Measurements from ENCODE around the gene GPAT3. TPM values are rescaled to one million over a fixed set of nuclear protein-coding genes. Genes with fewer than 3 reads are reported as not detected.
"Not testable (repeated sequence)": the region's sequence is repeated elsewhere in the genome, so short reads cannot be mapped to it uniquely, and the experiment has no call there.

Gene GPAT3
- polyA plus RNA-seq, 1 experiment = 15.0 TPM

DNA sequence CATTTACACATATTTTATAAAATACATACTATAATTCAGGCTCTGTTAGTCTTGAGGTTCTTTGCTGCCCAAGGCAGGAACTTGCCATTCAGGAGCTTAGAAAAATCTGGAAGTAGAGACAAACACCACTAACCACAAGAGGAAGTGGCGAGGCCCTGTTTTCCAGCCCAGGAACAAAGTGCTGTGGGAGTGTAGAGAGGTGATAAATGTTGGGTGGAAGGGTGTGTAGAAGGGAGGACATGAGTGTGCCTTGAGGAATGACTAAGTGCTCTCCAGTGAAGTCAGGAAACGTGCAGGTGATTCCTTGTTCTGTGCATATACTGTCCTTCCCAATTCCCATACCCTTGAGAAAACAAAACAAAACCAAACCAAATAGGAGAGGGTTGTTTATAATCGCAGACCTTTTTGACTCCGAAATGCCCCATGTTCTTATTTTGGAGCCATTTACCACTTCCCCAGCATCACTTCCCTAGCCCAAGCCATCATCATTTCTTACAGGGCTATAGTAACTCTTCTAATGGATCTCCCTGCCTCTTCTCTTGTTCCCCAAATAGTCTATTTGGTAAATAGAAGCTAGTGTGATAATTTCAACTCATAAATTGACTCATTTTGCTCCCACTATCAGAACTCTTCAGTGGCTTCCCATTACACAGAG is 83.2 kb downstream of the GPAT3 start:
- Histone ChIP-seq H3K9me3 (ENCODE audit: control insufficient read depth, insufficient read depth, low read length) (peaks cover 21% of the 10 kb centered on the region), H3K4me3 (ENCODE audit: low read depth, low read length) (no peak overlapping the region), H3K27ac (ENCODE audit: low read depth, low read length) (peak overlapping the region; percentile 80), H3K27me3 (ENCODE audit: control insufficient read depth, insufficient read depth, low read length) (no peaks in the 10 kb centered on the region)
- CTCF ChIA-PET = interaction anchor here (0.7 kb wide), 1 partner anchor 20 kb away, joined by 5 read pairs; no protein-coding TSS in a partner anchor
- DNase-seq (ENCODE audit: low read depth, low spot score) = no peak
- TF ChIP-seq, protein P1, sequence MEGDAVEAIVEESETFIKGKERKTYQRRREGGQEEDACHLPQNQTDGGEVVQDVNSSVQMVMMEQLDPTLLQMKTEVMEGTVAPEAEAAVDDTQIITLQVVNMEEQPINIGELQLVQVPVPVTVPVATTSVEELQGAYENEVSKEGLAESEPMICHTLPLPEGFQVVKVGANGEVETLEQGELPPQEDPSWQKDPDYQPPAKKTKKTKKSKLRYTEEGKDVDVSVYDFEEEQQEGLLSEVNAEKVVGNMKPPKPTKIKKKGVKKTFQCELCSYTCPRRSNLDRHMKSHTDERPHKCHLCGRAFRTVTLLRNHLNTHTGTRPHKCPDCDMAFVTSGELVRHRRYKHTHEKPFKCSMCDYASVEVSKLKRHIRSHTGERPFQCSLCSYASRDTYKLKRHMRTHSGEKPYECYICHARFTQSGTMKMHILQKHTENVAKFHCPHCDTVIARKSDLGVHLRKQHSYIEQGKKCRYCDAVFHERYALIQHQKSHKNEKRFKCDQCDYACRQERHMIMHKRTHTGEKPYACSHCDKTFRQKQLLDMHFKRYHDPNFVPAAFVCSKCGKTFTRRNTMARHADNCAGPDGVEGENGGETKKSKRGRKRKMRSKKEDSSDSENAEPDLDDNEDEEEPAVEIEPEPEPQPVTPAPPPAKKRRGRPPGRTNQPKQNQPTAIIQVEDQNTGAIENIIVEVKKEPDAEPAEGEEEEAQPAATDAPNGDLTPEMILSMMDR (IDR thresholded peaks at IDR 0.05; ENCODE audit: low read depth, low read length) = no peak
- POLR2A ChIA-PET = interaction anchor here (3.3 kb wide), 1 partner anchor 11 kb away, joined by 34 read pairs; no protein-coding TSS in a partner anchor

DNA sequence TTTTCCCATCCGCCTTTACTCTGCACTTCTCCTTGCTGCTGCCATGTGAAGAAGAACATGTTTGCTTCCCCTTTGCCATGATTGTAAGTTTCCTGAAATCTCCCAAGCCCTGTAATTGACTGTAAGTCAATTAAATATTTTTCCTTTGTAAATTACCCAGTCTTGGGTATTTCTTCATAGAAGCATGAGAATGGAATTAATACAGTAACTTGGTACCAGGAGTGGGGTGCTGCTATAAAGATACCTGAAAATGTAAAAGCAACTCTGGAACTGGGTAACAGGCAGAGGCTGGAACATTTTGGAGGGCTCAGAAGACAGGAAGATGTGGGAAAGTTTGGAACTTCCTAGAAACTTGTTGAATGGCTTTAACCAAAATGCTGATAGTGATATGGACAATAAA is 86.2 kb downstream of the GPAT3 start:
- CTCF ChIA-PET; DNase-seq (ENCODE audit: low read depth, low spot score); POLR2A ChIA-PET; H3K27ac ChIP-seq (ENCODE audit: low read depth, low read length); H3K4me3 ChIP-seq (ENCODE audit: low read depth, low read length); H3K27me3 ChIP-seq (ENCODE audit: control insufficient read depth, insufficient read depth, low read length): not testable (repeated sequence)
- H3K9me3 ChIP-seq (ENCODE audit: control insufficient read depth, insufficient read depth, low read length) = peaks cover 14% of the 10 kb centered on the region

DNA sequence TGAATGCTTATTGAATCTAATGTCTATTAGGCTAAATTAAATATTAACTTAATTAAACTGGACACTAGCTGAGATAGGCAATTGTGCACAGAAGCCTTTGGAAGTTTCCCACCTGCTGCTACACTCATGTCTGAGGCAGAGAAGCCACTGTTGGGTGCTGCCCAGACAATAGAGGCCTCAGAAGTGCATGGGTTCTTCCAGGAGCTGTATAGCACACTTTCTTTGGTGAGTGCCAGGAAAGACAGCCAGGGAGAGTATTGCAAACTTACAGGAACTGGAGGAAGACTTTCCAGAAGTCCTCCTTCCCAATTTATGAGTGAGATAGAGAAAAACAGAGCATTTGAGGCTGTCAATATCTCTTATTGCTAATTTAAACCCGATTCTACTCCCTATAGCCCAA is 89.9 kb downstream of the GPAT3 start:
- no peak overlapping the region for H3K4me3 ChIP-seq (ENCODE audit: low read depth, low read length)
- ChIA-PET POLR2A (no interaction called here), CTCF (interaction anchor here (0.6 kb wide), 1 partner anchor 132 kb away, joined by 3 read pairs; no protein-coding TSS in a partner anchor)
- no peak overlapping the region for H3K27ac ChIP-seq (ENCODE audit: low read depth, low read length)
- no peak for DNase-seq (ENCODE audit: low read depth, low spot score)
- TF ChIP-seq, protein P1 (IDR thresholded peaks at IDR 0.05; ENCODE audit: low read depth, low read length) = no peak
- H3K27me3 ChIP-seq (ENCODE audit: control insufficient read depth, insufficient read depth, low read length) = no peaks in the 10 kb centered on the region
- peaks cover 14% of the 10 kb centered on the region for H3K9me3 ChIP-seq (ENCODE audit: control insufficient read depth, insufficient read depth, low read length)

DNA sequence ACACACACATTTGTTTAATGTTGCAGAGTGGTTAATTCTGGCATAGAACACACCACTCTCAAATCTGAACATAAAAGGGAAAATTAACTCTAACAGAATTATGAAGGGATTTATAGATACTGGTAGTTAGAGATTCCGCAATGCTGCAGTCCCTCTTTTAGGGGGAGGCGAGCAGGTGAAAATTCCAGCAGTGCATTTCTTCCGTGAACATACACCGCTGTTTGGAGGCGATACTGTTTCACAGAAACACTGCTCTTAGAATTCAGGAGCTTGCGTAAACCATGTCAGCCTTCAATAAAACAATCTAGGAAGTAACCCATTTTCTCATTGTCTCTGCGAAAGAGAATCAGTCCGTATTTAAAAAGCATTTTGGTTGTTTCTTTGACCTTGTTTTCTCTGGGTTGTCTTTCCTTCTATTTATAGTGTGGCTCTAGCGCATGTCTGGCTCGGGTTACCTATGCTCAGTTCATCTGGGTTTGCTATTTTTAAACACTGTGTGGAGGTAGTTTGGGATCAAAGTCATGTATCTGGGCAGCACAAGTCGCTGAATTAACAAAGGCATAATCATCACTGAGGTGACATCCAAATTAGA is 90.4 kb downstream of the GPAT3 start:
- TF ChIP-seq, protein P1 (IDR thresholded peaks at IDR 0.05; ENCODE audit: low read depth, low read length) = no peak
- H3K27ac ChIP-seq (ENCODE audit: low read depth, low read length) = no peak overlapping the region
- H3K9me3 ChIP-seq (ENCODE audit: control insufficient read depth, insufficient read depth, low read length) = peaks cover 10% of the 10 kb centered on the region
- CTCF ChIA-PET = interaction anchor here (0.6 kb wide), 1 partner anchor 132 kb away, joined by 3 read pairs; no protein-coding TSS in a partner anchor
- POLR2A ChIA-PET = no interaction called here
- no peaks in the 10 kb centered on the region for H3K27me3 ChIP-seq (ENCODE audit: control insufficient read depth, insufficient read depth, low read length)
- no peak for DNase-seq (ENCODE audit: low read depth, low spot score)
- H3K4me3 ChIP-seq (ENCODE audit: low read depth, low read length) = no peak overlapping the region

DNA sequence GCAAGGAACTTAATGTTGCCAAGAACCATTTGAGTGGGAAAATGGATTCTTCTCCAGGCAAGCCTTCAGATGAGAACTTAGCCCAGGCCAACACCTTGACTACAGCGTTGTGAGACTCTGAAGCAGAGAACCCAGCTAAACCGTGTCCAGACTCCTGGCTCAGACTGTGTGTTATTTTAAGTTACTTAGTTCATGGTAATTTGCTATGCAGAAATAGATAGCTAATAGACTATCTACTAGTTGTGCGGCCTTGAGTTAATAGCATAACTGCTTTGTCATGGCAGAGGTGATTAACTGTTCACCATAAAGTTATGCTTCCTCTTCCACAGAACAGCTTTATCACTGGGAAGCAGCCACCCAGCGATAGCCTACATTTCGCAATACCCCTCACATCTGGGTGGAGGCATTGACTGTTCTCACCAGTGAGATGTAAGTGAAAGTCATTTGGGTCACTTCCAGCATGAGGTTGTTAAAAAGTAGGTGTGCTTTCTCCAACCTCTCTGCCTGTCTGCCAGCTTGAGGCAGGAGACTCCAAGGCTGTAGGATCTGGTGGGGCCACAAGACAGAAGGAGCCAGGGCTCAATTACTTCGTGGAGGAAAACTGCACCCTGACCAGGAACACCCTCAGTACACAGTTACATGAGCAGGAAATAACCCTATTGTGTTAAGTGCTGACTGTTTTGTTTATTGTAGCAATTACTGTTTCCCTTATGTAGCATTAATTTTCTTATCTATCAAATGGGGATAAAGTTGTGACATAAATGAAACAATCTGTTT is 94.2 kb downstream of the GPAT3 start:
- TF ChIP-seq, protein P1 (IDR thresholded peaks at IDR 0.05; ENCODE audit: low read depth, low read length) = no peak
- DNase-seq (ENCODE audit: low read depth, low spot score) = peak; percentile 71
- CTCF ChIA-PET = interaction anchor here (0.9 kb wide), 2 partner anchors 9 to 15 kb away, joined by 3 read pairs; no protein-coding TSS in a partner anchor
- H3K9me3 ChIP-seq (ENCODE audit: control insufficient read depth, insufficient read depth, low read length) = no peaks in the 10 kb centered on the region
- POLR2A ChIA-PET = interaction anchor here (0.8 to 2.8 kb wide), 7 partner anchors 11 to 1201 kb away, joined by 3 to 34 read pairs (median 5); partner anchors contain the start of gene GPAT3
- no peak overlapping the region for H3K4me3 ChIP-seq (ENCODE audit: low read depth, low read length)
- no peaks in the 10 kb centered on the region for H3K27me3 ChIP-seq (ENCODE audit: control insufficient read depth, insufficient read depth, low read length)
- peak overlapping the region; percentile 71 for H3K27ac ChIP-seq (ENCODE audit: low read depth, low read length)

Data from AG04450 (cell line).